ENCODE measurements around the gene SLC22A15.
"Not testable (repeated sequence)": the region's sequence is repeated elsewhere in the genome, so short reads cannot be mapped to it uniquely, and the experiment has no call there.

The SLC22A15 gene

DNA sequence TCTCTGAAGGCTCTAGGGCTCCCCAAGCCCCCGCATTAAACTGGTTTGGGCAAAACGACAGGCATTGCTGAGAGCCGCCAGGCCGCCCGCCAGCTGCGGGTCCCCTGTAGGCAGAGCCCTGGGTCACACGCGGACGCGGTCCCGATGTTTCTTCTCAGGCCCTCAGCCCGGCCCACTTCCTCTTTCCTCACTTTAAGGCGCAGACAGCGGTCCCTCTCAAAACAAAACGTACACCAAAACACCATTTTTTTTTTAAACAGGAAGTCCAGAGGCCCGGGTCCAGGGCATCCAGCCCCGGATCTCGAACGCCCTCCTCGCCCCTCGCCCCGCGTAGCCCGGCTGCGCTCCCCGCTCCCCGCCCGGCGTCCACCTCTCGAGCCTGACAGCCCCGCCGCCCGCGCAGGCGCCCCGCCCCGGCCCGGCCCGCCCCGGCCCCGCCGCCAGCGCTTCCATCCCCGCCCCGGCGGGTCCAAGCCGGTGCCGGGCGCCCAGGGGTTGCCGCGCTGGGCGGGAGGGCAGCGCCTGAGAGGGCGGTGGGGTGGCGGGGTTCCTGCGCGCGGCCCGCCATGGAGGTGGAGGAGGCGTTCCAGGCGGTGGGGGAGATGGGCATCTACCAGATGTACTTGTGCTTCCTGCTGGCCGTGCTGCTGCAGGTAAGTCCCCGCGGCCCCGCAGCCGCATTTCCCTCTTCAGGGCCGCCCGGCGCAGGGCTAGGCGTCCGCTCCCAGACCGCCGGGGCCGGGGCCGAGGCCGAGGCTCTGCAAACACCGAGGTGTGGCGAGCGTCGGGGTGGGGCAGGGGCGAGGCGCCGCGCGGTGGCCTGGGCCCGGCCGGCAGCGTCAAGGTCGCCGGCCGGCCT, at the start of gene SLC22A15:
SLC22A15 (plus strand) TSS at position 452 of the 859 bp plus-strand sequence; CDS start at position 567, 115 bp downstream.
- FAIRE-seq: no peak

DNA sequence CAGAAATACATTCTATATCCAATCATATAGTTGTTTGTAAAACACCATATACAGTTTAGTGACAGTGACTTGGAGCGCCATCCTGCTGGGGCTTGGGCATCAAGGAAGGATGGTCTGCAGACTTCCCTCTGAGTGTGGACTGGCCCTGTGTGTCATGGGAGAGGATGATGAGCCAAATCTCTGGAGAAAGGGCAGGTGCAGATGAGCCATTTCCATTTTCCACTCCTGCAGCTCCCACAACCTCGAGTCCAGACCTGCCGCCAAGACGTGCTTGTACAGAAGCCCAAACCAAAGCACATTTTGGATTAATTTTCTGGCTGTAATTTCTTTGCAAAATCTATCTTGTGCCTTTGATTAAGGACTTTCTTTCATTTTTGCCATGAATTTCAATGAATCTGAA, 48.3 kb upstream of the SLC22A15 start:
- FAIRE-seq: no peak

DNA sequence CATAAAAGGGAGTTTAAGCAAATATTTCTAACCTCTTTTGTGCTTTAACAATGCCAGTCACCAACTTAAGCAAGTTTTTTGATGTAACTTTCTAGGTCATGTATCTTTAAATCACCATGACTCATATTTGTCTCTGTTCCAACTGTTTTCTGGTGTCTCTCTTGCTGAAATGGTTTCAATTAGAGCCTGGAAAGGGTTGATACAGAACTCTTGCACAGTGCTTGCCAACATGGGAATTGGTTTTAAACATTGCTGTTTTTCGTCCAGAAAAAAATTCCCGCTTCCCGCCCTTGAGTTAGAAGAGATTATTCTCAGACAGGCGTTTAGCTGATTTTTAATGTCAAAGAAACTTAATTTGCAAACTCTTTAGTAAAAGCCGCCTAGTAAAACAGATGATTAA, 46.4 kb upstream of the SLC22A15 start:
- no peak for FAIRE-seq

DNA sequence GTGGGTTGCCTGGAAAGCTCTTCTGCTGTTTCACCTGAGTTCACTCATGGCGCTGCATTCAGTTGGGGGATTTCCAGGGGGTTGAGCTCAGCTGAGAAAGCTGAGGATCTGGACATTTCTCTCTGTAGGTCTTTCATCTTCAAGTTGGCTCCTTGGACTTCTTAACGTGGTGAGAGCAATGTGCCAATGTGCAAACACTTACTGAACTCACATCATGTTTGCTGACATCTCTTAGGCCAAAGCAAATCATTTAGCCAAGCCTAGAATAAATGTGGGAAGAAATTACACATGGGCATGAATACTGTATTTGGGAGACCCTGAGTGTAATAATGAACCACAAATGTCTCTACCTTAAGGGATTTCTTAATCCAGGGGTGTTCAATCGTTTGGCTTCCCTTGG, 42.7 kb upstream of the SLC22A15 start:
- FAIRE-seq: no peak

DNA sequence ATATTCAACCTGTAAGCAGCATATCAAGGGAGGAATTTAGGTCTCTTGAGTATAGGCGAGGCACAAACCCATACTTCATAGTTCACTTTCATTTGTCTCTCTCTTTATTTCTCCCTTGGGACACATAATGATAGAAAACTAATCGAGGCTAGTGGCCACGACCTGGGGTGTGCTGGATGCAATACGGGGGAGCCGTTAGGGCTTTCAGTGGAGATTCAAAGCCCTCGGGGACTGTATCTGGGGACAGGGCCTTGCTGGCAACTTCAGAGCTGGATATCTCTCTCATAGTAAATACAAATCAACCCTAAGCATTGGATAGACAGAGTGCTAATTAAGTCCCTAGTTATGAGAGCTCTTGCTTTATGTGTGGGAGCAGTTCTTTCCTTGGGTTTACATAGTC, 36.9 kb upstream of the SLC22A15 start:
- no peak for FAIRE-seq

DNA sequence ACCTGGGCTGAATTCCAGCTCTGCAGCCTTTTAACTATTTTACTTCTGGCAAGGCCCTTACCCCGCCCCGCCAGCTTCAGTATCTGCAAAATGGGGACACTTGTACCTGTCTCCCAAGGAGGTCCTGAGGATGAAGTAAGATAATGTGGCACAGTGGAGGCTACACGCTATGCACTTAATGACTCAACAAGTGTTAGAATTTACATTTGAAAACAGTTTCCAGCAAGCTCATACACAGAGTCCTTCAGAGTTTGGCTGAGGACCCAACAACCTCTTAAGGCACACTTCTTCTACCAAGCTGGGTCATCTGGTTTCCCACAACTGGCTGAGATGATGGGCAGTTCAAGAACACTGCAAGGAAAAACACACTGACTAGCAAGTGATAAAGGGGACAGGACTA, 30.2 kb upstream of the SLC22A15 start:
- no peak for FAIRE-seq

DNA sequence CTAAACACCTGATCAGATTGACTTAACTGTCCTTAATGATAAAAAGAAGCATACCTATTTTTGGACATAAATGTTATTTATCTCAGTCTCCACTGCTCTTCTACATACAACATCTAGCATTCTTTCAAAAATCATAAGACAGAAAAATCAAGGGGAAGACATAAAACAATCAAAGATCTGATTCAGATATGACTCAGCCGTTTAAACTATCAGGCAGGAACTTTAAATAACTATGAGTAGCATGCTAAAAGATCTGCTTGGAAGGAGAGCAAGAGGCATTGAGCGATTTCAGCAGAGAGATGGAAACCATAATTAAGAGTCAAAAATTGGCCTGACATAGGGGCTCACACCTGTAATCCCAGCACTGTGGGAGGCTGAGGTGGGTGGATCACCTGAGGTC, 27.2 kb upstream of the SLC22A15 start:
- no peak for FAIRE-seq

DNA sequence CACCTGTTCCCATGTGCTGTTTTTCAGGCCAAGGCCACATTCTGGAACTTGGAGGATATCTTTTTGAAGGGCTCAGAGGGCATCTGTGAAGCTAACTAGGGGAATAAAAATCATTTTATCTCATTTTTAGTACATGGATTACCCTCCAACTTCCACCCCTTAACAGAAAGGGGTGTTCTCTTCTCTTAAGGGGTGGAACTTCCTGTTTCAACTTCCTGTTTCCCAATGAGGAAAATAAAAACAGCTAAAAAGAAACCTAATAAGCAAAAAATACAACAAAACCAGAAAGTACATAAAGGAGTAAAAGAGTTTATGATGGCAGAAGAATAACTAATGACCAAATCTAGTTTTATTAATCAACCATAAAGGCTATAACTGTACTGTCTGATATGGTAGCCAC, 24.8 kb upstream of the SLC22A15 start:
- FAIRE-seq: no peak

DNA sequence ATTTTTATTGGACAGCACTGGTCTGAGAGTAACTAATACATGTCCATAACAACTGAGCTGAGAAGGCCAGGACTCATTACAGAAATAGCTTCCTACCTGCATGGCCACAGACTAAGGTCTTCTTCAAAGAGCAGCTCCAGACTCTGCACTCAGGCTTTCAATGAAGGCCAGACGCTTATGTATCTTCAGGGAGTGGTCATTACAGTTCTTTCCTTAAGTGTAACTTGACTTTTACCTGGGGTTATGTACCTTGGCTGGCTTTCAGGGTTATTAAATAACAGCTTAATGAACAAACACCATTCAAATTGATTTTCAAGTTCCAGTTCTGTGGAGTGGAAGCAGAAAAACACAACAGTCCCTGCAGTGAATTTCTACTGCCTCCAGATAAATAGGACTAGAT, 23.8 kb upstream of the SLC22A15 start:
- FAIRE-seq: no peak

DNA sequence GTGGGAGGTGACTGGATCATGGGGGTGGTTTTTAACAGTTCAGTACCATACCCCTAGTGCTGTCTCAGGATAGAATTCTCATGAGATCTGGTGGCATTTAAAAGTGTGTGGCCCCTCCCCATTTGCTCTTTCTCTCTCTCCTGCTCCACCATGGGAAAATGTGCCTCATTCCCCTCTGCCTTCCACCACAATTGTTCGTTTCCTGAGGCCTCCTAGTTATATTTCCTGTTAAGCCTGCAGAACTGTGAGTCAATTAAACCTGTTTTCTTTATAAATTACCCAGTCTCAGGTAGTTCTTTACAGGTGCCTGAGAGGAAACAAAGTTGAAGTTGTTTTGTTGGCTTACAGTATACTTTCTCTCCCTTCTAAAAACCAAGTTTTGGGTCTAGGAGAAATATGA, 23.1 kb upstream of the SLC22A15 start:
- no peak for FAIRE-seq

DNA sequence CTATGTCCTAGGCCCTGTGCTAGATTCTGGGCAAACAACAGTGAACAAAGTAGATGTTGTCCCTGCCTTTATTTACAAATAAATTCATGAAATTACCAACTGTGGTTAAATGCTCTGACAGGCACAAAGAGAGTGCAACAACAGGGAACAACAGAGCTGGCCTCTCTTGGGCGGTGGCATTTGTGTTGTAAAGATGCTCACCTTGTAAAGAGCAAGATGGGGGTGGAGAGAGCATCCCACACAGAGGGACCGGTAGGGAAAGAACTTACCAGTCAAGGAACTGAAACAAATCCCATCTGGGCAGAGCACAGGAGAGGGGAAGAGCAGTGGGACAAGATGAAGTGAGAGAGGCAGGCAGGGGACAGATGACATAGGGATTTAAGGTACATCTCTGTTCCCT, 21.6 kb upstream of the SLC22A15 start:
- FAIRE-seq: no peak

DNA sequence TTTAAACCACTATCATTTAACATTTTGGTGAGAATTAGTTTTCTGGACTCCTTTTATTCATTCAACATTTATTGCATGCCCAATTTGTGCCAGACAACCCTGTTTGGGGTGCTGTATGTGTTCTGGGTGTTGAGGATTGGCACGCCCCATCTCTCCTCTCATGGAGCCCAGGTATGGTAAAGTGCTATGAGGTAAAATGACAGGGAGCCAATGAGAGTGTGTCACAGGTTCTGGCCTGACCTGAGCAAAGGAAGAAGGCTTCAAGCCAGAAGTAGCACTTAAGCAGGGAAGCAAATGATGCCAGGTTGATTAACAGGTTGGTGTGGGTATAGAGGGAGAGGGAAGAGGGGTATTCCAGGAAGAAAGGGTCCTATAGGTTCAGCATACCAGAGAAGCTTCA, 21.1 kb upstream of the SLC22A15 start:
- FAIRE-seq: no peak

DNA sequence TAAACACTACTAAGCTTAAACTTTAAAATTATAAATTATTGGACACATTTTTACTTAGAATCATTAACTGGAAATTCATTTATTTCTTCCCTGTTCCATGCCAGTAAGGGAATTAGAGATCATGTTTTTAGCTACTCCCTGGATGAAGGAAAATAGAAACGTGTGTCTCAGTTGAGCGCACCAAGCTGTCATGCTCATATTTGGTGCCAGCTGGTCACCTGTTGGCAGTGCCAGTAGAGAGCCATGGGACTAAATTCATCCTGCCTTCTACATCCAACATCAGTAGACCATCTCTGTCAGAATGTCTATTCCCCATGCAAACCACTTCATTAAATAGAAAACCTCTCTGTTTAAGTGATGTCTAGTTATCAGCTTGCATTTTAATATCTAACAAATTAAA, 17.4 kb upstream of the SLC22A15 start:
- FAIRE-seq: no peak

DNA sequence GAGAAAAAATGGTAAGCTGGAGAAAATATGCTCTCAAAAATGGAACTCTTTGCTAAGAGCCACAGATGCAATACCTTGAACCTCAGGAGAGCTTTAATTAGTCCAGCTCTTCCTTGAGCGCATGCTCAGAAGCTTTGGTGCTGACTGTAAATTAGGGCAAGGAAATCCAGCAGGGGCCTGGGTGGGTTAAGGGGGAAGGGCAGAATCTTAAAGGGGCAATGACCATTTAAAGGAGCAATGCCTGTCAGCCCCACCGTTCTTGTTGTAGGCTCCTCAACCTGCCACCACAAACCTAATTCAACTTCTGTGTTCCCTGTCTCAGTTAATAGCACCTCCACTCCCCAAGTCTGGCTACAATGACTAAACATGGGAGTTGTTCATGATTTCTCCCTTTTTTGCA, 6.8 kb upstream of the SLC22A15 start:
- FAIRE-seq: no peak

DNA sequence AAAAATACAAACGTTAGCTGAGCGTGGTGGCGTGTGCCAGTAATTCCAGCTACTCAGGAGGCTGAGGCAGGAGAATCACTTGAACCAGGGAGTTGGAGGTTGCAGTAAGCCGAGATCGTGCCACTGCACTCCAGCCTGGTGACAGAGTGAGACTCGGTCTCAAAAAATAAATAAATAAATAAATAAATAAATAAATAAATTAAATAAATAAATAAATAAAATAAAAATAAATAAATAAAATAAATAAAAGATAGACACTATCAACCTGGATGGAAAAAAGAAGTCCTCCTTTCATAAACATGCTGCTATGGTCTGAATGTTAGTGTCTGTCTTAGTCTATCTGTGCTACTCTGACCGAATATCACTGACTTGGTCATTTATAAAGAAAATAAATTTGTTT, 4.5 kb upstream of the SLC22A15 start:
- not testable (repeated sequence) for FAIRE-seq

DNA sequence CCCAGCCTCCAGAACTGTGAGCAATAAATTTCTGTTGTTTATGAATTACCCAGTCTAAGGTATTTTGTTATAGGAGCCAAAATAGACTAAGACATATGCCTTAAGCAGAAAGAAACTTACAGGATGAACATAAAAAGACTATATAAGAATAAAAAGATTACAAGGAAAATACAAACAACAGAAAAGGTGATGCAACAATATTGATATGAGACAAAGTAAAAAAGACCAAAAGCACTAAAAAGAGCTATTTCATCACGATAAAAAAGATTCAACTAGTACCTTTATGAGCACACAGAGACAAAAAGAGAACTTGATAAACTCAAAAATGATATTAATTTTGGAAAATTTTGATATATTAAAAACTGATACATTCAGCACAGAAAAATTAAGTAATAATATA, 3.2 kb upstream of the SLC22A15 start:
- FAIRE-seq: no peak

DNA sequence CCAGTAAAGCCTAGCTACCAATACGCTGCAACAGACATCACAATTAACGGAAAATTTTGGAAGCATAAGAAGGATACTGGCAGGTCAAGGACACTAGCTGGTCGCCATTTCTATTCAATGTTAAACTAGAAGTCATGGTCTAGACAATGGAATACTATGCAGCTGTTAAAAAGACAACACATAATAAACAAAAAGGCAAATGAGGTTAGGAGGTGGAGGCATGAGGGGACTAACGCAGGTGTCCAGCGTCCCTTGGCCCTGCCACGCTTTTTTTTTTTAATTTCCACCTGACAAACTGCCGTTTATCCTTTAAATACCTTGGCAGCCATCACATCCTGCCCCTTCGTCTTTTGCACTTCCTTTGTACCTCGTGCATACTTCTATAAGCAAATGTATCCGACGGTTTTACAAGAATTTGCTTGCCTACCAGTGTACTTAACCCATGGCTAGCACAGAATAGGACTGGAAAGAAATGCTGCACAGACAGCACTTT, 698 bp upstream of the SLC22A15 start:
- FAIRE-seq: no peak

DNA sequence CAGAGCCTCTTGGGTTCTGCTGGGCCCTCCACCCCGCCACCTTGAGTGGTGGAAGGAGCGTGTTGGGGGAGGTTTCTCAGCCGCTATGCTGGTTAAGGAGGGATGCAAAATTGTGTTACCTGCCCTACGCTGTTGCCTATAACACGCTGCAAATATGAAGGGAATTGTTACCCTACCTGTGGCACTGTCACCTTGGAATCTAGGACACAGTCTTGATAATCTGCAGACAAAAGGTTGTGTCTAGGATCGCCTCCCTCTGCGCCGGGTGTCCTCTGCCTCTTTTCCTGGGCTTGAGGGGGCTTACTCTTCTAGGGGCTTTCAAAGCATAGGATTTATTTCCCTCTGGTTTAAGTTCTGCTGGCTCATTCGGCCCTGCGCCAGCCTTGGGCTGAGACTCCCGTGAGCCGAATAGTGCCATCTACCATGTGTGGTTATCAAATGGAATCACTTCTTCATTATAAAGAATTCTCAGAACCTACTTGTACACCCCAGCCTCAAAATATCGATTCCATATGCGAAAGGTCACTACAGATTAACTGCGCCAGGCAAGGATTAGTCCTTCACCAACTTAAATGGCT, 697 bp downstream of the SLC22A15 start:
- FAIRE-seq: no peak

DNA sequence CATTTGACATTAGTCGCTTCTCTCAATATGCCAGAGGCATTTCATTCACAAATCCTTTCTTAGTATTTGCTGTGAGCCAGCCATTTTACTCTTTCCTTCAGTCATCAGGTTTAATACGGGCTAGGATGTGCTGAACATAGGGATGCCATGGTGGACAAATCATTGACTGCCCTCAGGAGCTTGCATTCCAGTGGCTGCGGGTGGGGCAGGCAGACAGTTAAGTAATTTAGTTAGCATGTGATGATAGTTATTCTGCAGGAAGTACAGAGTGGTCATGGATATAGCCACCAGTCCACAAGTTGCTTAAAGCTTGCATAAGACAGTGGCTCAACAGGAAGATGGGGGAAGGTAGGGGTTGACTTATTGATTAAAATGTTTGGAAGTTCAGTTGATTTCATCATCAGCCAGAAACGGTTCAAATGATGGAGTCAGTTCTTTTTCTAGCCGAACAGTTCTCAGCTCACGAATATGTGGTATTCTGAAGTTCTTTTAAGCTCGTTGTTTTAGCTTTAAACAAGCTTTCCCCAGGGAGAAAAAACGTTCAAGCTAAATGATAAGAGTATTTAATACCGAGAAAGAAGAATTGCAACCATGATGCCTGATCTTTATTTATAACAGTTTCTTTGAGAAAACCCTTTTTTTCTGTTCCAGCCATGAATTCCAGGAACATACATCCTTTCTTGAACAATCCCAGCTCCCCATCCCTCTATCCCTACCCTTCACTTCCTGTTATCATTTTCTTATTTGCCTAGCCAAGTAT, 1.4 kb downstream of the SLC22A15 start:
- no peak for FAIRE-seq

DNA sequence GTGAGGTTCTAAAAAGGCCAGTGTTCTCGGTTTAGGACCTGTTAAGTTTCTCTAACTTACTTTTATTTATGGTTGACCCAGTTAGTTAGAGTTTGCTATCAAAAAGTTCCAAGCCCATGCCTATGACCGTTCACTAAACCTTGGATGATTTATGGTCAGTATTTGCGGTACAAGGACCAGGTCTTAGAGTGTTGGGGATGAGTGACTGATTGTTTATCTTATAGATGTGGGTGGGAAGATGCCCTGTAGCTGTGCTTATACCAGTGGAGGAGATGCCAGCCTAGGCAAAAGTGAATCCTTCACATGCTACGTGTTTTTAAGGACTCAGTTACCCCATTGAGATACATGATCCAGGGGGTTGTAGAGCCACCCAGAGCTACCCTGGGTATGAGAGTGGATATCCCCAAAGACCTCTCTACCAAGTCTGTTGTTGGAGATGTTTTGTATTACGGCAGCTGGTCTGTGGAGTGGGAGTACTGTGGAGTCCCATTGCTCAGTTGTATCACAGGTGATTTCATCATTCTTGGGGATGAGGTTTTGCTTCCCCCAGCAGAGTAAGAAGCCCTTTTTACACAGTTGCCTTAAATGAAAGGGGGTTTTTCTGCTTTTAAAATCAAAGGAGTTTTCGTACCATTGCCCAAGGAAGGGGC, 2.1 kb downstream of the SLC22A15 start:
- FAIRE-seq: no peak

DNA sequence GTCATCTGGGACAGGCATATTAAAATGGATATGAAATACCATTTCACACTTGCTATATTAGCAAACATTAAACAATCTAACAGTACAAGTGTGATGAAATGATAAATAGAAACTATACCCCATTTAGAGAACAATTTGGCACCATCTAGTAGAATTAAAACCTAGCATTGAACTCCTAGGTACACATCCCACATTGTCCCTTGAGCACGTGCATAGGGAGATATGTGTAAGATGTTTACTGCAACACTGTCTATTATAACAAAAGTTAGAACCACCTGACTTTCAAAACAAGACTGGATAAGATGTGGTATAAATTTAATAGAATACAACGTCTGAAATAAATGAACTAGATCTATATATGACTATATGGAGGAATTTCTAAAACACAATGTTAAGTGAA, 3.8 kb downstream of the SLC22A15 start:
- FAIRE-seq: no peak

DNA sequence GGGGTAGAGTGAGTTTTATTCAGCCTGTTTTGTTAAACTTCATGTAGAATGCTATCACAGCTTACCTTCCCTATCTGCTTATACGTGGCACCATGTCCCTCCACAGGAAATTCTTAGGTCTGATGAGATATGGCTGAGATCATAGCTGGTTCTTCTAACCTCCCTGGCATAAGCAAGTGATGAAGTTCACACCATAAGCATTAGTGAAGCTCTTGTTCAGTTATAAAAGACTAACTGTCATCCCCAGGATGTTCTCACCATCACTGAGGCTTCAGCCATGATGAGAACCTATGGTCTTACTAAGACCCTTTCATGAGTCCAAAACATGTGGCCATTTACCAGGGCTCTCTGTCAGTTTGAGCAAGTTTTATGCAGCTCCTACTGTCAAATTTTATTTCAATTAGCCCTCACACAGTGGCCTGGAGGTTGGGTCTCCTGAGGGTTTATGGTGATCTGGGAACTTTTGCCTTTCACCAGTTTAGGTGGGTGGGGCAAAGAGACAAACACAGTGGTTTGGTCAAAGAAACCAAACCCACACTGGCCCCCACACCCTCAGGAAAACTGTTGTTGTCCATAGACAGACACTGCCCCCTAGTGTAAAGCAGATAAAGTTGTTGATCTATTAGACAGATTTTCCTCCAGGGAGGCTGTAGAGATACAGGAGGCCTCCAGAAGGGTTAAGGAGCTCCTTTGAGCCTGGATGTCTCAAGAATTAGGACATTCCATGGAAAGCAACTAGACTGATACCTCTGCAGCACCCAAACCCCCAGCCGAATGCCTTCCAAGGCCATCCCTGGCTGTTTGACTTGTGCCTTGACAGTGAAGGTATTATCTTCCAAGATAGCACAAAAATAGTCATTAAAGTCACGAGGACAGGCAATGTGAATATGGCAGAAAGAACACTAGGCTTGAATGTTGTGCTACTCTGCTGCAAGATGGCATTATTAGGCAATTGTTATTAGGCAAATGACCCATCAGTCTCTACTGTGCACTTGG, 5.0 kb downstream of the SLC22A15 start:
- no peak for FAIRE-seq
